Frontal cortex (tissue), 4 donors: ENCODE results near the gene SLC29A4. TPM values are rescaled to one million over a fixed set of nuclear protein-coding genes. Genes with fewer than 3 reads are reported as not detected.
"Not testable (repeated sequence)": the region's sequence is repeated elsewhere in the genome, so short reads cannot be mapped to it uniquely, and the experiment has no call there.

Source experiments
- DNase-seq, 2 donors: peaks; one replicate each; pipeline ENCODE4 v3.0.0; 2012; ENCODE audit warnings: low spot score in 2 of 2
- FAIRE-seq: peaks from 2 replicates; lab custom pipeline; 2012; peaks lifted over from hg19 to GRCh38; lab: Jason Lieb, UNC
- total RNA-seq: library from RNA; depleted of rRNA; stranded (reverse); fragments of >200 nt; gene quantifications from one replicate; pipeline ENCODE4 v1.2.3, GENCODE V29; 2014
- donor health status: control.
- donor health status: control.
- donor health status: control.

SLC29A4 gene
- total RNA-seq, 1 donor from 2014 or later = 14.7 TPM

- no peak for DNase-seq
- FAIRE-seq = no peak
Measured at GRCh38 chr7:5294169-5294987, 11.6 kb downstream of the SLC29A4 start.

DNA sequence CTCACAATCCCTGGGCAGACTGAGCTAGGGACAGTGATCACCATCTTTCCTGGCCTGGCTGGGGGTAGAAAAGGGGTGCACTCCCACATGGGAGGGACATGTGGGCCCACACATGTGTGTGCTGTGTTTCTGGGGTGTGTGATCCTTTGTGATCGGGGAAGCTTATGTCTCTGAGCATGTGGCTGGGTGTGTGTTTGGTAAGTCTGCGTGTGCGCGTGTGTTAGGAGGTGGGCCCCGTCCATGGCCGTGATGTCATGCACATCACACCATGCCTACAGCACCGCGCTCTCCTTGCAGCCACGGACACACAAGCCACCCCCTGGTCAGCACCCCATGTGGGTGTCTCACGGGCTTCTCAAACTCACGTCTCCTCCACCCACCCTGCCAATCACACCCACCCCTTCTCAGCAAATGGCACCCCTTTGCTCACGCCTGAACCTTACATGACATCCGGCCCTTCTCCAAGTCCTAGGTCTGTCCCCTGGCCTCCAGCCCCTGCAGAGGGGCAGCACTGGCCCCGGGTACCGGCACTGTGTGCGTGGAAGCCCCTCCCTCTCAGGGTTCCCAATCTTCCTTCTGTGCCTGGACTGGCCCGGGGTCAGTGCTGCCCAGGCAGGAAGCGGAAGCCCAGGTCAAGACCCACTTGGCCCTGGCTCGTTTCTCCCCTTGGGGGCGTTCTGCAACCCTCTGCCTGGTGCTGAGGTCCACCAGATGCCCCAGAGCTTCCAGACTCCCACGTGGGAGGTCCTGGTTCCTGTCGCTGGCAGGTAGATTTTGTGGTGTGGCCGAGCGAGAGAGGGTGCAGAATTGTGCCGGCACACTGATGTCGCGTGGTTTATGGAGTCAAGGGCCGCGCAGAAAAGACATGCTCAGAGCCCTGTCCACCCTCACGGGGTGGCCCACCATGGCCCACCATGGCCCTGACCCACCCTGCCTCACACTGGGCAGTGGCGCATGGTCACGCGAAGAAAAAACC lies 12.6 kb downstream of the SLC29A4 start:
- FAIRE-seq (no peak), DNase-seq (no peak)

DNA sequence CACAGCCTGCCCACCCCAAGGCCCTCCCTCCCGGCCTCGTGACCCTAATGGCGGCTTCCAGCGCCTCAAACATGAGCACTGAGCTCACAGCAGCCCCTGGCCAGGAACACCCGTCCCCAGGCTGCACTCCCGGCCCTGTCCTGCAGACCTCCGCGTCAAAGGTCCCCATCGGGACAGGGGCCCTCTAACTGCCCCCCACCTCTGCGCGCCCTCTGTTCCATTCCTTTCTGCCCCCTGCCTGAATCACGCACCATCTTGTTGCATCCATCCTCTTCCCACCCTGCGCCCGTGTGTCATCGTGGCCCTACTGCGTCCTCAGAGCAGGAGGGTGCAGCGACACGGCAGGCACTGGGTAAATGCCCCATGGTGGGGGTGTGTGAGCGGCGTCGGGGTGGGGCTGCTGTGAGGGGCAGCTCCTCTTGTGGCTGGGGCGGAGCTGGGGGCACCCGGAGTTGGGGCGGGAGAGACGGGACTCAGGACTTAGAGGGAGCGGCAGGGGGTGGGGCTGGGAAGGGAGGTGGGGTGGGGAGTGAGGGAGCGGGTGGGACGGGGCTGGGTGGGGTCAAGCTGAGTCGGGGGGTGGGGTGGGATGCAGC lies 13.4 kb downstream of the SLC29A4 start:
- FAIRE-seq = no peak
- no peak for DNase-seq

DNA sequence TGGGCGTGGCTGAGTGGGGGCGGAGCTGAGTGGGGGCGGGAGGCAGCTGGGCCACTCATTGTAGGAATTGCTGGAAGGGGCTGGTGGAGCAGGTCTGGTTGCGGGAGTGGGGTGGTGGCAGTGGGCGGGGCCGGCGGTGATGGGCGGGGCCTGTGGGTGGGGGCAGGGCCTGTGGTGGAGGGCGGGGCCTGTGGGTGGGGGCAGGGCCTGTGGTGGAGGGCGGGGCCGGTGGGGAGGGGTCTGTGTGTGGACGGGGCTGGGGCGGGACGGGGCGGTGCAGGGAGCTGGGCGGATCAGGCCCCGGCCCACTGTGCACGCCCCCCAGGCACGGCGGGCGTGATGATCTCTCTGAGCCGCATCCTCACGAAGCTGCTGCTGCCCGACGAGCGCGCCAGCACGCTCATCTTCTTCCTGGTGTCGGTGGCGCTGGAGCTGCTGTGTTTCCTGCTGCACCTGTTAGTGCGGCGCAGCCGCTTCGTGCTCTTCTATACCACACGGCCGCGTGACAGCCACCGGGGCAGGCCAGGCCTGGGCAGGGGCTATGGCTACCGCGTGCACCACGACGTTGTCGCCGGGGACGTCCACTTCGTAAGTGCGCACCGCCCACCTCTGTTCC lies 14.0 kb downstream of the SLC29A4 start:
- DNase-seq (peak in 1 of 2 donors; percentile 51), FAIRE-seq (no peak)

- DNase-seq (no peak), FAIRE-seq (no peak)
Measured at GRCh38 chr7:5300366-5300765, 17.6 kb downstream of the SLC29A4 start.

DNA sequence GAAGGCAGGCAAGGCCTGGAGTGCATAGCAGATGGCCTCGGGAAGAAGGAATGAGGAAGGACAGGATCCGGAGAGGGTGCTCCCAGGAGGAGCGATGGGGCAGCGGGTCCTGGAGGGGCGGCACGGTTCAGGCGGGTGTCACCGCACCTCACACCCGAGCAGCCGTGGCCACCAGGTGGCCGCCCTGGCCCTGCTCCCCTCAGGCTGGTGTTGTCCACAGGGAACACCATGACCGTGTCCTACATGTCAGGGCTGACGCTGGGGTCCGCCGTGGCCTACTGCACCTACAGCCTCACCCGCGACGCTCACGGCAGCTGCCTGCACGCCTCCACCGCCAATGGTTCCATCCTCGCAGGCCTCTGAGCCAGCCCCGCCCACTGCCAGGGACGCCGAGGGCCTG lies 19.8 kb downstream of the SLC29A4 start:
- no peak for FAIRE-seq
- no peak for DNase-seq

DNA sequence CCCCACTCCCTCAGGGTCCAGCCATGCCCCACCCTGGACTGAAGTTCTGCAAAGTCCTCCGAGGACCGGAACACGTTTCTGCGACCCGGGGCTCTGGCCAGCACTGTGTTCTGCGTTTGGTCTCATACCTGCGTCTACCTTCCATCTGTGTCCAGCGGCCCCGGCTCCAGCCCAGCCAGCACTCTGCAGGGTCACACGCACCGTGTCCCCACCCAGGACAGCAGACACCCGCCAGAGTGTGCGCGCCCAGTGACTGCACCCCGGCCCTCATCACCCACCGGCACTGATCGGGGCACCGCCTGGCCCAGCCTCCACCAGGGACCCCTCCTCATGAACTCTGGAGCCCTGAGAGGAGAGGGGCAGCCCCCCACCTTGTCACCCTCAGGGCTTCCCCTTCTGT lies 20.3 kb downstream of the SLC29A4 start:
- FAIRE-seq = no peak

DNA sequence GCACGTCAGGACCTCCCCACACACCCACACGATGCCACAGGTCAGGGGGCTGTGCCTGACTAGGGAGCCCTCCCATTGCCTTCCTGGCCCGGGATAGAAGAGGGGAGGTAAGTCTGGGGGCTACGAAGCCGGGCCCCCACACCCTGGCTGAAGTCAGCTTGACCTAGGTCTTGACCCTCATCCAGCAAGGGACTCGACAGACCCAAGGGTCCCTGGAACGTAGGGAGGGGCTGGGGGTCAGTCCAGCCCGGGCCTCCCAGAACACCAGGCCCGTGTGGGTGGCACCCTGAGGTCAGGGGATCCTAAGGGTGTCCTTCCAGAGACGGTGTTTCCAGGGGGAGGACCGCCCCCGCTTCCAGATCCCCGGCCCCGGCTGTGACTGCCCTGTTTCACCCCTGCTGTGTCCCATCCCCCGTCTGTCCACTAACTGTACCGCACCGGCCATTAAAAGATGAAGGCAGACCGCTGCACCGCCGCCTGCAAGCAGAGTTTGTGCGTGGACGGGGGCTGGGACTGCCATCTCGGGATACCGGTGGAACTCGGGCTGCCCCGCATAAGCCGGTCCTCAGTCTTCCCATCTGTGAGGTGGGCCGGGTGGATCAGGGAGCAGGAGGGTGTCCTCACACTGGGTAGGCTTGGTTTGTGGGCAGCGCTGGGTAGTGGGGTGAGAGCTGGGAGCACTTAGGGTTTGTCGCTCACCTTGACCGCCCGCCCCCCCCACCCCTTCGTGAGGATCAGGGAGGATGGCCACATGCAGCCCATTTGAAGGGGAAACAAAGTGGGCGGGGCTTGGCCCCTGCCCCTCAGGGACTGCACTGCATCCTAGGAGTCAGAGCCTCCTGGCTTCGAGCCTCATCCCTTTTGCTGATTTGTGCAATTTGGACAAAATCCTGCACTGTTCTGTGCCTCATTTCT lies 21.1 kb downstream of the SLC29A4 start:
- FAIRE-seq = no peak
- DNase-seq = no peak

More for the DNA sequence above, 20.3 kb downstream of the SLC29A4 start:
- no peak for DNase-seq

DNA sequence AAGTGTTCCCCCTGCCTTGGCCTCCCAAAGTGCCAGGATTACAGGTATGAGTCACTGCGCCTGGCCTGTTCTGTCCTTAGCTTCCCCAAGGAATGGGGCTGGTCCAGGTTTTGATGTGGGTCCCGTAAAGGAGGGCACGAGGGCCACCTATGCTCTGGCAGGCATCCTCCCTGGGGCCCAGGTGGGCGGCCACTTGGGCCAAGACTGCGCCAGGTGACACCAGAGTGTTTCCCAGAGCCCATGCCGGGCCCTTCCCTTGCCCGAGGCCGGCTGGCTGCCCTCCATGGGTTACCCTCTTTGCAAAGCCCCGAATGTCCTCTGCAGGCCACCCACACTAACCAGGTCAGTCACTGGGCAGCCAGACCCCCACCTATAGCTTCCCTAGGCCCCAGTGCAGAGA lies 22.3 kb downstream of the SLC29A4 start:
- not testable (repeated sequence) for DNase-seq, FAIRE-seq

DNA sequence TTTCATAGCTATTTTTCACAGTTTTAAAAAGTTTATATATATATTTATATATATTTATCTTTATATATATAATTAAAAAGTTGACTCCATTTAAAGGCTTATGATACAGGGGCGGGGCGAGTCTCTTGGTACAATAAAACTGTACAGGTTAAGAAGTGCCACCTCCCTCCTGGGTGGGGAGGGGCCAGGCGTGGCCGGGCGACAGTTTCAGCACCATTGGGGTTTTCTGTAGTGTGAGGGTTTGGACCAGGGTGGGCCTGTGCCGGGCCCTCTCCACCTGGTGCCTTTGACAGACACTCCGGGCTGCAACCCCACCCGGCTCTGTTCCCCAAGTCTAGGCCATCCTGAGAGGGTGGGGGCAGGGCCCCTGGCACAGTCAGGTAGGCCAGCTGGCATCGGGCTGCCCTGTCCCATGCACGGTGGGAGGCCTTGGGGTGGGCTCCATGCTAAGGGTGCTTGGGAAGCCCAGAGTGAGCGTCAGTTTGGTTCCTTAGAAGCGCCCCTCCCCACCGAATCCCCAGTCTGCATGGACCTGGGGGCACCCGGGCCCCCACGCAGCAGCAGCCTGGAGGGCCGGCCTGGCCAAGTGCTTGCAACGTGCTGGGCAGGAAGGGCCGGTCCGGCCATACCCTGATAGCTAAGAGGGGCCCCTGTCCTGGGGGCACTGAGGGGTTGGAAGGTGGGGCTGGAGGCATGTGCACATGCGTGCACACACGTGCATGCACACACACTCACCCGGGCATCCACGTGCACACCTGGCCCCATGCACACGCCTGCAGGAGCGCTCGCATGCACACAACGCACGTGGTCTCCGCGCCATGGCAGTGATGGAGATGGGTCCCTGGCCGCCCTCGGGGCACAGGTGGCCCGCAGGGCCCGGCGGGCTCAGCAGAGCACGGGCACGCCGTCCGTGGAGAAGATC lies 24.7 kb downstream of the SLC29A4 start:
- FAIRE-seq, DNase-seq: not testable (repeated sequence)

GRCh38 chr7:5309146-5309545 lies 26.4 kb downstream of the SLC29A4 start:
- DNase-seq = no peak
- FAIRE-seq = no peak

- FAIRE-seq = no peak
- no peak for DNase-seq
Measured at GRCh38 chr7:5310822-5311405, 28.2 kb downstream of the SLC29A4 start.

DNA sequence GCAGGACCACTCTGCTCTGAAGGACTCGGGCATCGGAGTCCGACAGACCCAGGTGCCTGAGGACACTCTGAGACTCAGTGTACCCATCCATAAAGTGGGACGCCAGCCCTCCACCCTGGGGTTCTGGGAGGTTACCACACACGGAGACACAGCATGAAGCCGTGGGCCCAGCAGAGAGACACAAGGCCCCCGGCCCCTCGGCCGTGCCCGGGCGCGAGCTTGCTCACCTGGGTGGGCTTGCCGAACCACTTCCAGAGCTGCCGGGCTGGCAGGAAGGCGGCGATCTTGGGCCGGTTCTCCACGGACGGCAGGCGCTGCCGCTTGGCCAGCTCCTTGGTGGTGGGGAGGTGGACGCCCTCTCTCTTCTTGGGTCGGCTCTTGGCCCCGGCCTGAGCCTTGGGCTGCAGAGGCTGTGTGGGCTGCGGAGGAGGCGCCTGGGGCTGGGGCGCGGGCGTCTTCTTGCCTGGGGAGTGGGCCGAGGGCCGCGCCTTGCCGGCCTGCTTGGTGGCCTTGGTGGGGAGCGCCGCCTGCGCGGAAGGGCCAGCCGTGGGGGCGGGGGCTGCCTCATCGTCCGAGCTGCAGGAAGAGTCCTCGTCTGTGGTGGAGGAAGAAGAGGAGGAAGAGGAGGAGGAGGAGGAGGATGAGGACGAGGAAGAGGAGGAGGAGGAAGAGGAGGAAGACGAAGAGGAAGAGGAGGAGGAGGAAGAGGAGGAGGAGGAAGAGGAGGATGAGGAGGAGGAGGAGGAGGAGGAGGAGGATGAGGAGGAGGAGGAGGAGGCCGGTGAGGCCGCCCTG lies 29.7 kb downstream of the SLC29A4 start:
- not testable (repeated sequence) for FAIRE-seq, DNase-seq

- FAIRE-seq = not testable (repeated sequence)
Measured at GRCh38 chr7:5313076-5313885, 30.5 kb downstream of the SLC29A4 start.

GRCh38 chr7:5314864-5315263 lies 32.1 kb downstream of the SLC29A4 start:
- FAIRE-seq (no peak), DNase-seq (no peak)

More at GRCh38 chr7:5313076-5313885, 30.5 kb downstream of the SLC29A4 start:
- not testable (repeated sequence) for DNase-seq

GRCh38 chr7:5315761-5316160 lies 33.0 kb downstream of the SLC29A4 start:
- no peak for DNase-seq
- no peak for FAIRE-seq
